K562 (cell line): ENCODE data around the gene SPINT1. TPM values are rescaled to one million over a fixed set of nuclear protein-coding genes. Genes with fewer than 3 reads are reported as not detected.

Experiments used
- CTCF ChIP-seq, 3 experiments: IDR thresholded peaks in 2 of 3; conservative IDR thresholded peaks in 1 of 3; 2 replicates each; pipeline ENCODE4 v1.5.1; 2011 to 2012; ENCODE audit warnings: low read length in 3 of 3, mild to moderate bottlenecking in 3 of 3, control low read depth in 2 of 3, improper control_type of control experiment in 1 of 3, inconsistent platforms in 1 of 3, low read depth in 1 of 3, mixed read lengths in 1 of 3, moderate library complexity in 1 of 3; ENCODE audit not compliant: insufficient read depth in 2 of 3
- EP300 ChIP-seq: IDR thresholded peaks from 2 replicates; pipeline ENCODE4 v1.6.1; 2012; ENCODE audit warnings: low read length, improper control_type of control experiment
- FIP1L1 ChIP-seq: fragments of 200-400 bp; formaldehyde crosslinking; IDR thresholded peaks from 2 replicates; pipeline ENCODE4 v1.6.1; 2018; ENCODE audit warnings: mild to moderate bottlenecking, low read depth, low read length; ENCODE audit not compliant: poor library complexity, severe bottlenecking
- L3MBTL2 ChIP-seq: fragments of 450-650 bp; IDR thresholded peaks from 2 replicates; pipeline ENCODE4 v1.6.1; 2016; ENCODE audit warnings: mild to moderate bottlenecking, moderate library complexity
- RAD21 ChIP-seq, 2 experiments: fragments of 250-450 bp in 1 of 2; fragments of 450-650 bp in 1 of 2; sonication (Bioruptor Pico) in 1 of 2; formaldehyde crosslinking in 1 of 2; IDR thresholded peaks in 1 of 2; conservative IDR thresholded peaks in 1 of 2; 2 replicates each; pipeline versions ENCODE4 v1.4.0 to v1.8.0; 2020 to 2022; ENCODE audit warnings: mild to moderate bottlenecking in 2 of 2, moderate library complexity in 1 of 2
- RCOR1 ChIP-seq, 2 experiments: IDR thresholded peaks; 2 replicates each; pipeline ENCODE4 v1.6.1; 2012; ENCODE audit warnings: low read depth in 2 of 2, low read length in 2 of 2, borderline replicate concordance in 1 of 2, improper control_type of control experiment in 1 of 2
- SMC3 ChIP-seq: conservative IDR thresholded peaks from 2 replicates; pipeline ENCODE4 v1.6.1; 2011; ENCODE audit warnings: low read depth, low read length, improper control_type of control experiment; ENCODE audit not compliant: insufficient read depth
- TFAP4 ChIP-seq: sonication (generic); formaldehyde crosslinking; IDR thresholded peaks from 2 replicates; pipeline ENCODE4 v1.8.0; 2022; ENCODE audit warnings: missing genetic modification reagents, mild to moderate bottlenecking, moderate library complexity, borderline replicate concordance
- YY1 ChIP-seq, 3 experiments: IDR thresholded peaks; 2 replicates each; pipeline ENCODE4 v1.6.1; 2011; ENCODE audit warnings: low read length in 2 of 3, mild to moderate bottlenecking in 2 of 3, moderate library complexity in 2 of 3, borderline replicate concordance in 1 of 3, control low read depth in 1 of 3, low read depth in 1 of 3; ENCODE audit not compliant: insufficient read depth in 3 of 3, insufficient replicate concordance in 2 of 3, control insufficient read depth in 1 of 3, insufficient read length in 1 of 3; ENCODE audit errors: extremely low read depth in 1 of 3
- polyA plus RNA-seq, 8 experiments: library from polyadenylated mRNA; depleted of rRNA in 4 of 8; stranded (reverse) in 5 of 8; unstranded in 3 of 8; fragments of >200 nt; fragmentation: Nextera tagmentation in 2 of 8; fragmentation: Illumina TruSeq in 1 of 8; extraction: Ambion mirVana in 2 of 8; extraction: Trizol in 1 of 8; gene quantifications; 2 replicates each; pipeline versions ENCODE4 v1.2.1 to v1.2.3, GENCODE V29; 2011 to 2014; ENCODE audit warnings: inconsistent platforms in 1 of 8, missing spikeins in 1 of 8
- total RNA-seq, 7 experiments: library from RNA; depleted of rRNA in 6 of 7; stranded (reverse); fragments of >200 nt in 6 of 7; fragmentation: Illumina TruSeq in 2 of 7; extraction: Trizol in 2 of 7; gene quantifications; 2 replicates each; pipeline versions ENCODE4 v1.2.1 to v1.2.3, GENCODE V29; 2011 to 2021; ENCODE audit warnings: low replicate concordance in 1 of 7

Gene SPINT1
- total and polyA plus RNA-seq, 9 of the 15 experiments (the other 6 are each of a cell fraction or from before 2014, with no cell fraction given), result 0.78 to 4.5 (median 1.5) TPM

GRCh38 chr15:40891810-40892446 is 48.1 kb downstream of the SPINT1 start (continued):
- TF ChIP-seq CTCF (IDR thresholded peaks at IDR 0.05 in 2 of 3, conservative IDR thresholded peaks at IDR 0.05 in 1 of 3; ENCODE audit: insufficient read depth in 2 of 3, low read depth in 1 of 3, low read length in 3 of 3), result peak; percentile 80 to 90 (median 89)
- TF ChIP-seq FIP1L1, result no peak
- peak; percentile 62 to 82 for TF ChIP-seq RAD21 (CRISPR knock-in tag; conservative IDR thresholded peaks at IDR 0.05 in 1 of 2, IDR thresholded peaks at IDR 0.05 in 1 of 2)
- TF ChIP-seq TFAP4 (CRISPR knock-in tag), result peak; percentile 54; the same call in 1 of the 2 replicates
- peak; percentile 59 for TF ChIP-seq SMC3
- peak in 1 of 3 experiments; percentile 45 for TF ChIP-seq YY1 (IDR thresholded peaks at IDR 0.05; ENCODE audit: borderline replicate concordance in 1 of 3, control insufficient read depth in 1 of 3, extremely low read depth in 1 of 3, insufficient read depth in 3 of 3, insufficient read length in 1 of 3, insufficient replicate concordance in 2 of 3, low read depth in 1 of 3, low read length in 2 of 3)
- TF ChIP-seq RCOR1 (IDR thresholded peaks at IDR 0.05; ENCODE audit: borderline replicate concordance in 1 of 2, low read depth in 2 of 2, low read length in 2 of 2), result peak in 1 of 2 experiments; percentile 65; a peak in 1 of 4 replicates
- peak; percentile 15; the same call in 1 of the 2 replicates for TF ChIP-seq EP300
- TF ChIP-seq L3MBTL2, result 0 out of 2 replicates have a peak, but pooled peaks have one; percentile 8
- TF ChIP-seq, all 486 proteins: peak for 14
